Uterus (tissue), 2 donors: ENCODE results near the gene KCNC3.

Experiments used
- POLR2A ChIP-seq, 2 donors: fragments of 450-650 bp; IDR thresholded peaks; one replicate each; pipeline ENCODE4 v1.6.1; 2016; ENCODE audit warnings: antibody characterized with exemption in 2 of 2, mild to moderate bottlenecking in 1 of 2, moderate library complexity in 1 of 2
- TF ChIP-seq, protein P1 (sequence below), 4 experiments: fragments of 200-600 bp in 2 of 4; fragments of 450-650 bp in 2 of 4; sonication (generic) in 2 of 4; IDR thresholded peaks; one replicate each; pipeline ENCODE4 v1.5.1; 2016 to 2019; ENCODE audit warnings: antibody characterized with exemption in 4 of 4, mild to moderate bottlenecking in 2 of 4, moderate library complexity in 1 of 4

DNA sequence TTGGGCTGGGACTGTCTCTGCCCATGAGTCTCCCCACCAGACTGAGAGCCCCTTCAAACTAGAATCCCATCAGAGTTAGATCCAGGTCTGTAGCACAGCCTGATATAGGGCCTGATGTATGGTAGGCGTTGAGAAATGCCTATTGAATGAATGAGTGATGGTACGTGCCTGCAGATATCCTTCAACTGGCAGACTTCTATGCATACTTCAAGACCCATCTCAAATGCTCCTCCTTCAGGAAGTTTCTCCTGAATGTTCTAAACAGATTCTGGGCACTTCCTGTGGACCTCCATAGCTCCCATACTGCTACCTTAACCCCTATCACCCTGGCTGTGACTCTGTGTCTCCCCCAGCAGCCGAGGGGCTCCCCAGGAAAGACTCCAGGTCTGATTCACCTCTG, 48.2 kb downstream of the KCNC3 start:
- TF ChIP-seq, protein P1, sequence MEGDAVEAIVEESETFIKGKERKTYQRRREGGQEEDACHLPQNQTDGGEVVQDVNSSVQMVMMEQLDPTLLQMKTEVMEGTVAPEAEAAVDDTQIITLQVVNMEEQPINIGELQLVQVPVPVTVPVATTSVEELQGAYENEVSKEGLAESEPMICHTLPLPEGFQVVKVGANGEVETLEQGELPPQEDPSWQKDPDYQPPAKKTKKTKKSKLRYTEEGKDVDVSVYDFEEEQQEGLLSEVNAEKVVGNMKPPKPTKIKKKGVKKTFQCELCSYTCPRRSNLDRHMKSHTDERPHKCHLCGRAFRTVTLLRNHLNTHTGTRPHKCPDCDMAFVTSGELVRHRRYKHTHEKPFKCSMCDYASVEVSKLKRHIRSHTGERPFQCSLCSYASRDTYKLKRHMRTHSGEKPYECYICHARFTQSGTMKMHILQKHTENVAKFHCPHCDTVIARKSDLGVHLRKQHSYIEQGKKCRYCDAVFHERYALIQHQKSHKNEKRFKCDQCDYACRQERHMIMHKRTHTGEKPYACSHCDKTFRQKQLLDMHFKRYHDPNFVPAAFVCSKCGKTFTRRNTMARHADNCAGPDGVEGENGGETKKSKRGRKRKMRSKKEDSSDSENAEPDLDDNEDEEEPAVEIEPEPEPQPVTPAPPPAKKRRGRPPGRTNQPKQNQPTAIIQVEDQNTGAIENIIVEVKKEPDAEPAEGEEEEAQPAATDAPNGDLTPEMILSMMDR (IDR thresholded peaks at IDR 0.05) = no peak
- TF ChIP-seq POLR2A (IDR thresholded peaks at IDR 0.05) = no peak
